Mesothelial cell of epicardium (in vitro differentiated cells): ENCODE results near the gene SNRPE. TPM values are rescaled to one million over a fixed set of nuclear protein-coding genes. Genes with fewer than 3 reads are reported as not detected.

Experiments used
- DNase-seq, 2 experiments: peaks; one replicate each; pipeline ENCODE4 v3.0.0; 2021; ENCODE audit warnings: low spot score in 2 of 2; ENCODE audit not compliant: unreplicated experiment in 2 of 2
- H3K27ac Mint-ChIP-seq: 2 replicates; pipeline ENCODE4 v1.8.0; 2021; ENCODE audit warnings: mixed read lengths
- H3K27me3 Mint-ChIP-seq: 2 replicates; pipeline ENCODE4 v1.8.0; 2021; ENCODE audit warnings: low read depth, mixed read lengths
- H3K36me3 Mint-ChIP-seq: 2 replicates; pipeline ENCODE4 v1.8.0; 2021; ENCODE audit warnings: mixed read lengths
- H3K4me1 Mint-ChIP-seq: 2 replicates; pipeline ENCODE4 v1.8.0; 2021; ENCODE audit warnings: mixed read lengths
- H3K4me3 Mint-ChIP-seq: 2 replicates; pipeline ENCODE4 v1.8.0; 2021; ENCODE audit warnings: mild to moderate bottlenecking, moderate library complexity, mixed read lengths
- H3K9me3 Mint-ChIP-seq: 2 replicates; pipeline ENCODE4 v1.8.0; 2021; ENCODE audit warnings: mixed read lengths
- CTCF ChIP-seq: fragments of 200-600 bp; sonication (generic); IDR thresholded peaks from one replicate; pipeline ENCODE4 v1.5.0; 2021; ENCODE audit warnings: antibody characterized with exemption; ENCODE audit not compliant: unreplicated experiment
- total RNA-seq: library from RNA; stranded (reverse); gene quantifications from 3 replicates; pipeline ENCODE4 v1.2.1, GENCODE V29; 2021

The SNRPE gene
- total RNA-seq, 1 donor from 2014 or later: 186 TPM

- no peak for TF ChIP-seq CTCF
- H3K4me1 Mint-ChIP-seq: peaks cover 3% of the 10 kb centered on the region
- no peaks in the 10 kb centered on the region for H3K27me3 Mint-ChIP-seq
- no peaks in the 10 kb centered on the region for H3K36me3 Mint-ChIP-seq
- H3K27ac Mint-ChIP-seq: no peak overlapping the region
- DNase-seq: no peak
- no peak overlapping the region for H3K4me3 Mint-ChIP-seq
- peaks cover 9% of the 10 kb centered on the region for H3K9me3 Mint-ChIP-seq
Observed at GRCh38 chr1:203911806-203912205, 50.4 kb downstream of the SNRPE start.

GRCh38 chr1:203913073-203913521 is 51.7 kb downstream of the SNRPE start:
- H3K4me1 Mint-ChIP-seq: no peaks in the 10 kb centered on the region
- no peak overlapping the region for H3K4me3 Mint-ChIP-seq
- TF ChIP-seq CTCF: no peak

GRCh38 chr1:203914292-203914691 is 52.9 kb downstream of the SNRPE start:
- no peak for TF ChIP-seq CTCF
- H3K9me3 Mint-ChIP-seq: peaks cover 9% of the 10 kb centered on the region
- H3K27me3 Mint-ChIP-seq: no peaks in the 10 kb centered on the region
- H3K27ac Mint-ChIP-seq: no peak overlapping the region
- no peak overlapping the region for H3K4me3 Mint-ChIP-seq
- no peaks in the 10 kb centered on the region for H3K36me3 Mint-ChIP-seq
- no peaks in the 10 kb centered on the region for H3K4me1 Mint-ChIP-seq
- no peak for DNase-seq

More at GRCh38 chr1:203913073-203913521, 51.7 kb downstream of the SNRPE start:
- no peak for DNase-seq
- Mint-ChIP-seq H3K36me3 (no peaks in the 10 kb centered on the region), H3K9me3 (peaks cover 9% of the 10 kb centered on the region), H3K27ac (no peak overlapping the region), H3K27me3 (no peaks in the 10 kb centered on the region)

- Mint-ChIP-seq H3K4me1 (no peaks in the 10 kb centered on the region), H3K27ac (no peak overlapping the region), H3K27me3 (no peaks in the 10 kb centered on the region), H3K4me3 (no peak overlapping the region), H3K36me3 (no peaks in the 10 kb centered on the region), H3K9me3 (peaks cover 9% of the 10 kb centered on the region)
- DNase-seq: no peak
- TF ChIP-seq CTCF: no peak
Observed at GRCh38 chr1:203915811-203916210, 54.4 kb downstream of the SNRPE start.

GRCh38 chr1:203916756-203917155 is 55.4 kb downstream of the SNRPE start:
- Mint-ChIP-seq H3K4me3 (no peak overlapping the region), H3K4me1 (no peaks in the 10 kb centered on the region), H3K27ac (no peak overlapping the region), H3K27me3 (no peaks in the 10 kb centered on the region), H3K36me3 (no peaks in the 10 kb centered on the region), H3K9me3 (peaks cover 9% of the 10 kb centered on the region)
- TF ChIP-seq CTCF: no peak
- no peak for DNase-seq

Other genes starting within 250 kb of the SNRPE start
- 234 to 238 TPM (median 237 TPM) in 3 replicates for gene ATP2B4, start 234.8 kb upstream of the SNRPE start, total RNA-seq
- 0.07 TPM in 1 of 3 replicates, not detected in the others for gene LAX1, start 96.4 kb upstream of the SNRPE start, total RNA-seq
- 57.4 to 60.4 TPM (median 58.3 TPM) in 3 replicates for gene ZBED6, start 66.0 kb upstream of the SNRPE start, total RNA-seq
- 105 to 113 TPM (median 111 TPM) in 3 replicates for gene ZC3H11A, start 66.0 kb upstream of the SNRPE start, total RNA-seq
- 58.0 to 61.7 TPM (median 61.7 TPM) in 3 replicates for gene SOX13, start 211.5 kb downstream of the SNRPE start, total RNA-seq